PC-9 (cell line): Measurements from ENCODE around the gene ENSA. TPM values are rescaled to one million over a fixed set of nuclear protein-coding genes. Genes with fewer than 3 reads are reported as not detected.
"Not testable (repeated sequence)": the region's sequence is repeated elsewhere in the genome, so short reads cannot be mapped to it uniquely, and the experiment has no call there.

Source experiments
- BruUV-seq: library from RNA; stranded (reverse); fragments of 400-500 nt; replicated peaks from 2 replicates; lab custom pipeline; 2021; lab: Mats Ljungman, UMichigan
- CTCF ChIA-PET: fragments of 300-600 bp; sonication (Branson Sonifier 250); formaldehyde crosslinking; loops from one replicate; lab custom pipeline; 2022; ENCODE audit warnings: antibody characterized with exemption; lab: Charles Lee
- POLR2A ChIA-PET: fragments of 300-600 bp; sonication (Branson Sonifier 250); formaldehyde crosslinking; loops from one replicate; lab custom pipeline; 2022; ENCODE audit warnings: antibody characterized with exemption; ENCODE audit not compliant: unreplicated experiment; lab: Charles Lee
- DNase-seq, 2 experiments: peaks; one replicate each; pipeline versions ENCODE4 v3.0.0 to v3.0.0-alpha.2; 2015 to 2022; ENCODE audit warnings: mixed read lengths in 1 of 2
- H2AFZ ChIP-seq: fragments of 200-600 bp; sonication (generic); 2 replicates; pipeline ENCODE4 v1.8.1; 2017; ENCODE audit warnings: antibody characterized with exemption
- H3F3A ChIP-seq: fragments of 200-600 bp; sonication (generic); 2 replicates; pipeline ENCODE4 v1.8.1; 2017; ENCODE audit warnings: antibody characterized with exemption, mild to moderate bottlenecking, low read depth; ENCODE audit not compliant: insufficient read depth
- H3K27ac ChIP-seq: fragments of 200-600 bp; sonication (generic); 2 replicates; pipeline ENCODE4 v1.6.1; 2016; ENCODE audit warnings: mixed run types
- H3K27me3 ChIP-seq: fragments of 200-600 bp; sonication (generic); 2 replicates; pipeline ENCODE4 v1.6.1; 2016; ENCODE audit warnings: low read depth, mixed run types; ENCODE audit not compliant: insufficient read depth
- H3K36me3 ChIP-seq: fragments of 200-600 bp; sonication (generic); 2 replicates; pipeline ENCODE4 v1.6.1; 2016; ENCODE audit warnings: low read depth, mixed run types
- H3K4me1 ChIP-seq: fragments of 200-600 bp; sonication (generic); replicated peaks from 2 replicates; pipeline ENCODE4 v1.6.1; 2016; ENCODE audit warnings: mixed run types; ENCODE audit not compliant: insufficient read depth
- H3K4me2 ChIP-seq: fragments of 200-600 bp; sonication (generic); 2 replicates; pipeline ENCODE4 v1.6.1; 2017; ENCODE audit warnings: mixed run types
- H3K4me3 ChIP-seq: fragments of 200-600 bp; sonication (generic); 2 replicates; pipeline ENCODE4 v1.6.1; 2016; ENCODE audit warnings: mixed run types
- H3K79me2 ChIP-seq: fragments of 200-600 bp; sonication (generic); 2 replicates; pipeline ENCODE4 v1.6.1; 2017; ENCODE audit warnings: low read depth, mixed run types
- H3K9me2 ChIP-seq: fragments of 200-600 bp; sonication (generic); 2 replicates; pipeline ENCODE4 v1.8.1; 2017; ENCODE audit warnings: mild to moderate bottlenecking; ENCODE audit not compliant: insufficient read depth
- H3K9me3 ChIP-seq: fragments of 200-600 bp; sonication (generic); 2 replicates; pipeline ENCODE4 v1.8.1; 2016; ENCODE audit warnings: low read depth; ENCODE audit not compliant: insufficient read depth
- H4K20me1 ChIP-seq: fragments of 200-600 bp; sonication (generic); 2 replicates; pipeline ENCODE4 v1.8.1; 2017; ENCODE audit not compliant: insufficient read depth
- EZH2 ChIP-seq: fragments of 200-600 bp; sonication (generic); IDR thresholded peaks from 2 replicates; pipeline ENCODE4 v1.8.0; 2017; ENCODE audit warnings: antibody characterized with exemption, low read depth
- intact Hi-C: fragments of 100-400 bp; cut with micrococcal nuclease; formaldehyde crosslinking; loops from one replicate; pipeline ENCODE4 v1.10.0; 2022; ENCODE audit not compliant: unreplicated experiment
- total RNA-seq: library from RNA; stranded (reverse); gene quantifications from 2 replicates; pipeline ENCODE4 v1.2.3, GENCODE V29; 2021
- TF ChIP-seq, protein P1 (sequence below): fragments of 200-600 bp; sonication (generic); conservative IDR thresholded peaks from 2 replicates; pipeline ENCODE4 v1.6.1; 2017; ENCODE audit warnings: mixed run types, antibody characterized with exemption, mild to moderate bottlenecking, moderate library complexity

The ENSA gene
- total RNA-seq, 1 experiment from 2014 or later = 229 TPM

DNA sequence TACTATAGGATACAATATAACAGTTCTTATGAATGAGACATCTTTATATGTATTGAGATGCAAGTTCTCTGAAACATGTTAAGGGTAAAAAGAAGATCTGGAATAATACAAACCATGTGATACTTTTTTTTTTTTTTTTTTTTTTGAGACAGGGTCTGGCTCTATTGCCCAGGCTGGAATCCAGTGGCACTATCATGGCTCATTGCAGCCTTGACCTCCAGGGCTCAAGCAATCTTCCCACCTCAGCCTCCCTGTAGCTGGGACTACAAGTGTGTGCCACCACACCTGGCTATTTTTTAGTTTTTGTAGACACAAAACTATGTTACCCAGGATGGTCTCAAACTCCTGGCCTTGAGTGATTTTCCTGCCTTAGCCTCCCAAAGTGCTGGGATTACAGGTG is 27.9 kb downstream of the ENSA start:
- DNase-seq = no peak
- no peak for TF ChIP-seq EZH2
- TF ChIP-seq, protein P1, sequence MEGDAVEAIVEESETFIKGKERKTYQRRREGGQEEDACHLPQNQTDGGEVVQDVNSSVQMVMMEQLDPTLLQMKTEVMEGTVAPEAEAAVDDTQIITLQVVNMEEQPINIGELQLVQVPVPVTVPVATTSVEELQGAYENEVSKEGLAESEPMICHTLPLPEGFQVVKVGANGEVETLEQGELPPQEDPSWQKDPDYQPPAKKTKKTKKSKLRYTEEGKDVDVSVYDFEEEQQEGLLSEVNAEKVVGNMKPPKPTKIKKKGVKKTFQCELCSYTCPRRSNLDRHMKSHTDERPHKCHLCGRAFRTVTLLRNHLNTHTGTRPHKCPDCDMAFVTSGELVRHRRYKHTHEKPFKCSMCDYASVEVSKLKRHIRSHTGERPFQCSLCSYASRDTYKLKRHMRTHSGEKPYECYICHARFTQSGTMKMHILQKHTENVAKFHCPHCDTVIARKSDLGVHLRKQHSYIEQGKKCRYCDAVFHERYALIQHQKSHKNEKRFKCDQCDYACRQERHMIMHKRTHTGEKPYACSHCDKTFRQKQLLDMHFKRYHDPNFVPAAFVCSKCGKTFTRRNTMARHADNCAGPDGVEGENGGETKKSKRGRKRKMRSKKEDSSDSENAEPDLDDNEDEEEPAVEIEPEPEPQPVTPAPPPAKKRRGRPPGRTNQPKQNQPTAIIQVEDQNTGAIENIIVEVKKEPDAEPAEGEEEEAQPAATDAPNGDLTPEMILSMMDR = no peak
- Histone ChIP-seq H4K20me1 (no peaks in the 10 kb centered on the region), H3F3A (peaks cover 46% of the 10 kb centered on the region), H3K4me3 (no peak overlapping the region), H3K27me3 (no peaks in the 10 kb centered on the region), H3K27ac (no peak overlapping the region), H3K4me1 (peaks cover 34% of the 10 kb centered on the region), H3K36me3 (peaks cover 6% of the 10 kb centered on the region; the same call in 1 of the 2 replicates), H2AFZ (no peak overlapping the region), H3K79me2 (0 out of 2 replicates have a peak, but pooled peaks cover 12% of the 10 kb centered on the region), H3K9me3 (no peaks in the 10 kb centered on the region), H3K4me2 (no peak overlapping the region), H3K9me2 (no peaks in the 10 kb centered on the region)
- BruUV-seq = no TSS peak
- POLR2A ChIA-PET = no interaction called here
- intact Hi-C loops = no loop called here
- CTCF ChIA-PET = interaction anchor here (0.5 kb wide), 1 partner anchor 112 kb away, joined by 4 read pairs; no protein-coding TSS in a partner anchor

DNA sequence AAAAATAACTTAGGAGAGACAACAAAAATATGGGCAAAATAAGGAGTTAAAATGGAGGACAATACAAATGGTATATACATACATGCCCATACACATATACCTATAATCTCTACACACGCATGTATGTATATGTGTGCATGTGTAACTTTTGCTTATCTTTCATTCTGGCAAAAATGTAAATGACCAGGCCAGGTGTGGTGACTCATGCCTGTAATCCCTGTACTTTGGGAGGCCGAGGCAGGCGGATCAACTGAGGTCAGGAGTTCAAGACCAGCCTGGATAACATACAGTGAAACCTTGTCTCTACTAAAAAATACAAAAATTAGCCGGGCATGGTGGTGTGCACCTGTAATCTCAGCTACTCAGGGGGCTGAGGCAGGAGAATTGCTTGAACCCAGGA is 31.1 kb downstream of the ENSA start:
- H3K4me1 ChIP-seq = peaks cover 15% of the 10 kb centered on the region
- BruUV-seq, DNase-seq, H2AFZ ChIP-seq, H3K79me2 ChIP-seq, H3K9me3 ChIP-seq, CTCF ChIA-PET, H3K27me3 ChIP-seq, H3K4me2 ChIP-seq, H3K4me3 ChIP-seq, H4K20me1 ChIP-seq, H3K9me2 ChIP-seq, H3K36me3 ChIP-seq, H3K27ac ChIP-seq, intact Hi-C loops: not testable (repeated sequence)
- POLR2A ChIA-PET = interaction anchor here (0.6 kb wide), 1 partner anchor 19 kb away, joined by 8 read pairs; the partner anchor contains the start of gene MCL1
- H3F3A ChIP-seq = peaks cover 35% of the 10 kb centered on the region

DNA sequence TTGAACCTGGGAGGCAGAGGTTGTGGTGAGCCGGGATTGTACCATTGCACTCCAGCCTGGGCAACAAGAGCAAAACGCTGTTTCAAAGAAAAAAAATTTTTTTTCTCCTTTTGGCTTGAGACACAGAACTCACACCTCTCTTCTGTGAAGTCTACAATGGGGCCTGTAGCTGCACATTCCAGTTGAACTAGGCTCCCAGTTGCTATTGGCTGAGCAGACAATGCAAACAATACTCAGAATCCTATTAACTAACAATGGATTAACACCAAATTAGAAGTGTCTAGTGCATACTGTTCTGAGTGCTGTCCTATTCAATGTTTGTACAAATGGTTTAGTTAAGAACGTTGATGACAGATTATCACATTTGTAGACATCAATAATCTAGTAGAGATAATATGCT is 32.4 kb downstream of the ENSA start:
- Histone ChIP-seq H3K9me3 (no peaks in the 10 kb centered on the region), H3K9me2 (no peaks in the 10 kb centered on the region), H2AFZ (no peak overlapping the region), H3K4me2 (no peak overlapping the region), H4K20me1 (no peaks in the 10 kb centered on the region), H3K27me3 (no peaks in the 10 kb centered on the region), H3K79me2 (no peaks in the 10 kb centered on the region), H3K27ac (no peak overlapping the region), H3K4me1 (peaks cover 25% of the 10 kb centered on the region), H3F3A (peaks cover 40% of the 10 kb centered on the region), H3K4me3 (no peak overlapping the region), H3K36me3 (peaks cover 6% of the 10 kb centered on the region; the same call in 1 of the 2 replicates)
- TF ChIP-seq, protein P1 = no peak
- TF ChIP-seq EZH2 = no peak
- intact Hi-C loops = no loop called here
- no TSS peak for BruUV-seq
- ChIA-PET CTCF (interaction anchor here (0.6 kb wide), 1 partner anchor 335 kb away, joined by 3 read pairs; no protein-coding TSS in a partner anchor), POLR2A (no interaction called here)
- DNase-seq = no peak
